ENCODE results near the gene SMIM21.

SMIM21 gene

DNA sequence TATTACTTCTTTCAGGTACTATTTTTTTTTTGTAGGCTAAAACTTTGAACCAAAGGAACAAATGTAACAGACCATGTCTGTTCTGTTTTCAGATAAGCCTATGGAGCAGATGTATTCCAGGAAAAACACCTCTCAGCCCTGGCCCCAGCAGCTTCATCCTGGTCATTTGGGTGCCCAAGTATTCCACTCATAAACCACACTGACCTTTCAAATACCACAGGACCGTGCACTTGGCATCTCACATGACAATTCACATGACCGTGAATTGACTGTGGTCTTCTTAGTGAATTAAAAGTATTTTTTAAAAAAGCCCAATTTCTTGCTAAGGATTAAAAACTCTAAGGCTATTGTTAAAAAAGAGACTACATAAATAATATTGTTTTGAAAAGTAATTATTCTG lies 50.2 kb downstream of the SMIM21 start:
- DNase-seq = no peak

DNA sequence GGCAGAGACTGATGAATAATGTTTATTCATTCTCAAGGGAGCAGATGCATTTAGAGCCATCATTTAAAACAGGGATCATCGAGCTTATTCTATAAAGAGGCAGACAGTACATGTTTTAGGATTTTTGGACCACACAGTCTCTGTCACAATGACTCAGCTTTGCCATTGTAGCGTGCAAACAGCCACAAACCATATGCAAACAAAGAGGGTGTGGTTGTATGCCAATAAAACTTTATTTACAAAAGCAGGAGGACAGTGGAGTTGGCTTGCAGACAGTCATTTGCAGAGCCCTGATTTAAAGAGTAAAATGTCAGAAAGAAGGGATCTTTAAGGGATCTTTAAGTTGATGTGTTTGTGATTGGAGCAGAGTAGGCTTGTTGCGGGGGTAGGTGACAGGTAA lies 51.5 kb downstream of the SMIM21 start:
- no peak for DNase-seq

DNA sequence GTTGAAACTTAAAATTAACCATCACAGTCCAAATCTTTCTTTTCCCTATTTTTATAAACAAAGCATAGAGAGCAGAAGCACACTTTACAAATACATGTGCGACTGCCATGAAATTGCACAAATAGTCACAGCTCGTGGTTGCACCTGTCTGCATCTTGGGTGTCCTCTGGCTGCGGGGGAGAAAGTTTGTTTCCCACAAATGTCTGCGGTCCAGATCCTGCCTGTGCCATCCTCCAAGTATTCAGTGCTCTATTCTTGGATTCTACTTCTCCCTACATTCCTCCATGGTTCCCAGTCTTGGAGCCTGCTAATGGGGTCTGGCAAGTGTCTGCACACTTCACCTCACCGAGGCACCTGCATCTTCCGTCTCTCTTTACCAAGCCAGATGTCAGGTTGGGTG lies 52.2 kb downstream of the SMIM21 start:
- DNase-seq = no peak

DNA sequence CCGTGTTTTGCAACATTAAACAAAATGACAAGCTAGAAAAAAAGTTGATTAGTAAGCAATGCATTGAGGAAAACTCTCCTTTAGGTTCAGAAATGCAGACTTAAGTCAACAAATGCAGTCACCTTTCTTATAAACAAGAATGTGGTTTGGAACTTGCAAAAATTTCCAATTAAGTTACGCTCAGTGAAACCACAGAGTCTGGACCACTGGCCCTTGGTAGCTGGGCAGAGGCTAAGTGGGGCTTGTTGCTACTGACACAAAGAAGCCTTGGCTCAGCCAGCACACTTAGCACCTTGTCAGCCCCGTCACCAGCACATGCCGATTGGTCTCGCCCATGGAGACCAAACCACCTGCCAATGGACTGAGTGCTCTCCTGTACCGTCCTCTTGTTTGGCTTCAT lies 53.0 kb downstream of the SMIM21 start:
- no peak for DNase-seq

DNA sequence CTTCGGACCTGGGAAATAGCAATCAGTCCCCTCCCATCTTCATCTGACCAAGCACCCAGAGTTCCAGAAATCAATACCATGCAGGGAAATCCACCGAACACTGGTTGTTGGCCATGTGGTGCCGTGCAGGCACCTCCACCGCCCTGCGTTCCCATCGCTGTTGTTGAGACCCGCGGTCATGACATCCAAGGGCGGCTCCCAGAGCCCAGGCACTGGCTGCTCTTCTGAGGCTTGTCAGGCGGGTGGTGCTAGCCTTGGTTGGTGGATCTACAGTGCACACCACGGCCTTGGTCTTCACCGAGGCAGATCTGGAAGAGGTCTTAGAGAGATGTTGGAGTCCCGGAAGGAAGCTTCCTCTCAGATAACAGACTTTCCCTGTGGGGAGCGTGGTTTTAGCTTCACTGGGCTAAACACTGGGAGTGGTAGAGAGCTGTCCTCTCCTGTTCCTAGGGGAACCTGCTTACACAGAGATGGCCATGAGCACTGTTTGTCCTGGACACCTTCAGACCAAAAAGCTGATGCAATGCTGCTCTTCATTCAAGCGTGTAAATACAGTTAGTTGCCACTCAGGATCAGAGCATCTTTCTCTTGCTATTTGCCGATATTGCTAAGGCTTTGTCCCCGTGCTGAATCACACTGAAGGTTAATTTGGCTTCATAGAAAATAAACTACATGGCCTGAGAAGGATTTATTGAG lies 58.3 kb downstream of the SMIM21 start:
- DNase-seq = no peak

DNA sequence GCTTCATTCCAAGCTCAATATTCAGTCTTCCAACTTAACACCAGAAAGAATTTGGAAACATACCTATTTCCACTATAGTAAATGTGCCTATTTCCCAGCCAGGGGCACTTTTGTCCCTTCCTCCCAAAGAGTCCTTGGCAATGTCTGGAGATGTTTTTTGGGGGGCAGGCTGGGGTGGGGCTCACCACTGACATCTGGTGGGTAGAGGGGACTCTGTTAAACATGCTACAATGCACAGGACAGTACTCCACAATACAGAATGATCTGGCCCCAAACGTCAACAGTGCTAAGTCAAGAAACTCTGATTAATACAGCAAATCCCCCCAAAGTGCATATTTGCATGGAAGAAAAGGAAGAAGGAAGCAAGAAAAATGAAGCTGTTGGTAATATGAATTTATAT lies 61.7 kb downstream of the SMIM21 start:
- no peak for DNase-seq

DNA sequence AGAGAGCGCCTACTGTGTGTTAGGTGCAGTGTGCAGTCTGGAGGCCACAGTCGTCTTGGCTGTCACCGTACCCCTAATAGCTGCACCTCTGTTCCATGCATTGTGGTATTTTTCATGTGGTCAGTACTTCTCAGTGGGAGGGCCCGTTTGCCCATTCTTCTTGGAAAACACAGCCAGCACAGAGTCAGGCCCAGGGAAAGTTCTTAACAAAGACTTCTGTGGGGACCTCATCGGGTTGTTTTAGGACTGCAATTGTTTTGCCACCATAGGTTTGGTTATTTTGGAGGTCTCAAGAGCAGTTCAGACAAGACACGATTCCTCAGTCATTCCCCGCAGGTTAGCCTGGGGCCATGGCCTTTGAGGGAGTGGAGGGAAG lies 62.3 kb downstream of the SMIM21 start:
- no peak for DNase-seq

DNA sequence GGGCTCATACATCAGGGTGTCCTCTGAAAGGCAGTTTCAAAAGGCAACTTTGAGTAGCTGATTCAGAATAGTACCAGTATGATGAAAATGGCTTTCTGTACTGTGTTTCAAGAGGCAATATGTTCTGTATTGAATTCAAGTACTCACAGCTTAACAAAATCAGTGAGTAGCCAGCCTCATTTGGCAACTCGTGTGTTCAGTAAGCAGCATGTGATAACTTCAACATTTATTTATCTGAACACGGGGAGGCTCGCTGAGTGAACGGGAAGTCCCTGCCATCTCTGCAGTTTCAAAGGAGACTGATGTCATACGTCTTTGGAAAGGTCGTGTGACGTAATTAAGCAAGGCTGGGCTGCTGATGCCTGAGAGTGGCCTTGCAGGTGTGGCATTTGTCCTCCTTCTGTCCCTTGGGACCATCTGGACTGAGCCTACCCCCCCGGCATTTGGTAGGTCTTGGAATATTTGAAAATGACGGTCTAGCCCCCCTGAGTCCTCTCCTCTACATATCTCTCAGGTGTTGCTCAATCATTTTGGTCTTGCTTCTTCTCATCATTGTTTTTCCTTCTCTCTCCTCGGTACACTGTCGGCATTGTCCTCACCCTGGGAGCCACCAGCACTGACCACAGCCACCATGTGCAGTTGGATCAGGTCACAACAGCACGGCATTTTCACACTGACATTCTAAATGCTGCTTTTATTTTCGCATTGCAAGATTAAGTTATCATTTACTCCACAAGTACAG lies 62.8 kb downstream of the SMIM21 start:
- no peak for DNase-seq

DNA sequence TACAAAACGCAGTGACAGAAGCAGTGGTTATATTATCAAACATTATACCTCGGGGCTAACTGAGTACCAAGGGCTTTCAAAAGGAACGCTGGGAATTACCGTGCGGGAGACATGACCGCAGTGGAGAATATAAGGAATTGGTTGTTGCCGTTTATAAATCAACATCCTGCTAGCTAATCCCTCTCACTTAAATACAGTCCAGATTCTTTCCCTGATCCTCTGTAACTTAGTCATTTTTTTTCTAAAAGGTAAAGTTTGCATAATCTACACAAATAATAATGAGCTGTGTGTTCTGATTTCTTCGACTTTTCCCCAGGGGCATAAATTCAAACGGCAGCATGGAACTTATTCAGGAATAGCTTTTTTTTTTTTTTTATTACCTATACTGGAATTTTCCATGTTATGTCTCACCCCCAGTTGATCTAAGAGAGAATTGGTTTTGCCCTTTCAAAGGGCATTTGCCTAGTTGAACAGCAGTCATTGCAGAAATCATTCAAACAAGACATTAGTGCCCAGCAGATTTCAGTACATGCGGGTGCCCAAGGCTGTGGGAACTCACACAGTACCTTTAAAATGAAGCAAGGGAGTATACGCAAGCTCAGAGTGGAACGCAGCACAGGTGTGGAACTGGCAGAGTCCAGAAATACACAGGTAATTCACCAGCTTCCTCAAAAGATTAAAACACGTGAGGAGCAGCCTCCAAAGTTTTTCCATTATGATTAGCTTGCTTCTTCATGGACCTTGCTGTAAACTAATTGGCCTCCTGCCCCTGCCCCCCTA lies 63.9 kb downstream of the SMIM21 start:
- no peak for DNase-seq

DNA sequence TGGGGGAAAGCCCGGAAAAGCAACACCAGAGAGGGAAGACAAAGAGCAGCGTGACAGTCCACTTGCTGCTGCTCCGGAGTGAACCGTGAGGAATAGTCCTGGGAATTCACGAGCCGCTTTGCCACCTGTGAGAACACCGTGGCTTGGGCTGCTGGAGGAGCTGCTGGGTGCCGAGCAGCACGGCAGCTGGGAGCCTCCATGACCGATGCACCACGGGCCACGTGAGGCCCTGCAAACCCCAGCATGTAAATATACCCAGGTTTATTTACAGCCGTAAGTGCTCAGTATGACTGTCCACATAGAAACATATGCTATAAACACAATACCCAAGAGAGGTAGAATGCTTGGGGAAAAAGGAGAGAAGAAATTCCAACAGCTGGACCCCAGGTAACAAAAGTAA lies 65.1 kb downstream of the SMIM21 start:
- DNase-seq = no peak

DNA sequence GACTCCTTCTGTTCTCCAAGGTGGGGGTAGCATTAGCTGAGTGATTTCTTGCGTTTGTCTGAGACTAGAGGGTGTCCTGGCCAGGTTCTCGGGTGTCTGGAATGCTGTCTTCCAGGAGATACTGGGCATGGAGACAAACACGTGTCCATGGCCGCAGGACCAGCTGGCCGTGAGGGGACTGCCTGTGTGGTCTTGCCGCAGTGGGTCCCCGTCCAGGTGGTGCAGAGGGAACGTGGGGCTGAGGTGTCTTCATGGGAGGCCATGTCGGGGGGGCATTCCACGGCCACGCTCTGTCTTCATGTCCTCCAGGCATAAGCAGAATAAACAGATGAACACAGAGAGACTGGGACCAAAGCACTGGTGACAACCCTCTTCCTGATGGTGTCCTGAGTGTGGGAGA lies 66.6 kb downstream of the SMIM21 start:
- no peak for DNase-seq

DNA sequence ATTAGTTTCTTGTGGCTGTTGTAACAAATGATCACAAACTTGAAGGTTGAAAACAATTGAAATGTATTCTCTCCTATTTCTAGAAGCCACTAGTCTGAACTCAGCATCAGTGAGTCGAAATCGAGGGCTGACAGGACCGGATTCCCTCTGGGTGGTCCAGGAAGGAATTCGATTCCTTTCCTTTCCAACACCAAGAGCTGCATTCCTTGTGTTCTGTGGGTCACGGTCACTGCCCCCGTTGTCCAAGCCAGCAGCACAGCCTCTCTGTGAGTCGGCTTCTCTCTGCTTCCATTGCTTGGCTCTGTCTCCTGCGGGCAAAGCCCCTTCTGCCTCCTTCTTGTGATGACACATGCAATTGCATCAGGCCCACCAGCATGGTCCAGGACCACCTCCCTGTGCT lies 67.3 kb downstream of the SMIM21 start:
- no peak for DNase-seq
